ENCODE results near the gene ELP5.

The ELP5 gene

DNA sequence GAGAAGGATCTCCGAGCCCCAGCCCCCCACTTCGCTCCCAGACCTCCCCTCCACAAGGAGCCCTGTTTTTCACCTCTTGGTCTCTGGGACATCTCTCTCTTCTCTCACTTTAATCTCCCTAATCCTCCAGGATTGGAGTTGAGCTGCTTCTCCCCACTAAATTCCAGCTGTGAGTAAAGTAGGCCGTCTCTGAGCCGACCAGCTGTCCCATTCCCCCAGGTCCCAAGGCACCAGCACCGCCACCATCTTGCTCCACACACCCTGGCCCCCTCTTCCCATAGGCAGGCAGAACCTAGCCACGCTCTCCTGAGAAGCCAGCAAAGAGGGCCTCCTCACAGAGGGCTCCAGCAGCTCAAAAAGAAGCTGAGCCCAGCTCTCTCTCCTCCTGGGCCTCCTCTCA lies 33.3 kb upstream of the ELP5 start:
- in situ Hi-C loops (cut with MboI; ENCODE audit: low sequenced_read_pairs): no loop called here

DNA sequence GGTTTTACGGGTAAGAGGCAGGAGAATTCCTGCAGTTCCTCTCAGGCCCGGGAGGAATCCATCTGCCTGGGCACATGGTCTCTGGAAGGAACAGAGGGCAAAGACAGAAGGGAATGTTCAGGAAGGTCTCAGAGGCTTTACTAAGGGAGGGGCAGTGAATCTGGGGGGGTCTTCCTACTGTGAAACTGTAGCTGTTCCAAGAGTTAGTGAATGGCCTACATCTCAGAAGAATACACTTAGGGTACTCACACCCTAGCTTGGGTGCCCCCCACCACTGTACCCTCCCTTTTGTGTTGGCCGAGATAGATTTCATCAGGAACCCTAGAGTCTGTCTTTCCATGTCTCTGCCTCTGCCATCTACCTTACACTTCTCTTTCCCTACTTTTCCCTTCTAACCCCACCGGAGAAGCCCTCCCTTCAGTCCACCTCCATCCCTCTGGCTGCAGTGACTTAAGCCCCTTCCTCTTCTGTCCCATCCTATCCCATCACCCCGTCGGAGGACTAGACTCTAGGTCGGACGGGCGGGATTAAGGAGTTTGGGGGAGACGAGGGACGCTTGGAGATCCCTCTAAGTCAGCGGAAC lies 32.7 kb upstream of the ELP5 start:
- in situ Hi-C loops (cut with MboI; ENCODE audit: low sequenced_read_pairs): no loop called here

DNA sequence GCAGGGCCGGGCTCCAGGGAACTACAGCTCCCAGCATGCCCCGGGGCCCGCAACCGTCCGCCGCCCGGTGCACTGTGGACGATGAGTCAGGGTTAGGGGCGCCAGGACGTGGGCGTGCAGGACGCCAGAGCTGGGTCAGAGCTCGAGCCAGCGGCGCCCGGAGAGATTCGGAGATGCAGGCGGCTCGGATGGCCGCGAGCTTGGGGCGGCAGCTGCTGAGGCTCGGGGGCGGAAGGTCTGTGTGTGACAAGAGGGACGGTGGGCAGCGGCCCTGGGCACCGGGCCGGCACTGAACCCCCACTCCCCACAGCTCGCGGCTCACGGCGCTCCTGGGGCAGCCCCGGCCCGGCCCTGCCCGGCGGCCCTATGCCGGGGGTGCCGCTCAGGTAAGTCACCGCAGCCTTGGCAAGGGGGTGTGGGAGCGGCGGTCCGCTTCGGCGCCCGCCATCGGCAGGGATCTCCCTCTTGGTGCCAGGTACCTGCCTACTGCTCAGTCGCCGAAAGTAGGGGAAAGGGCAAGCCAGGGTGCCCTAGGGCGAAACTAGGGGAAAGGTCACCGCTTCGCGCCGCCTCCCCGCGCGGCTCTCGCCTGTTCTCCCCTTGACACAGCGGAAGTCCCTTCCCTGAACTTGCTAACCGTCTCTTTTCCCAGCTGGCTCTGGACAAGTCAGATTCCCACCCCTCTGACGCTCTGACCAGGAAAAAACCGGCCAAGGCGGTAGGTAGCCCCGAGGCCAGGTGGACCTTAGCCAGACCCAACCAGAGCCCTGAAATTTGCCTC lies 32.0 kb upstream of the ELP5 start, which contains the start of the genes ACADVL and DLG4:
Gene ACADVL (plus strand): TSS at position 127 of the 781 bp plus-strand sequence. CDS start 47 bp downstream, at position 174.
Gene DLG4 (minus strand): TSS at position 25 of the 781 bp plus-strand sequence.
- in situ Hi-C loops (cut with MboI; ENCODE audit: low sequenced_read_pairs): no loop called here

DNA sequence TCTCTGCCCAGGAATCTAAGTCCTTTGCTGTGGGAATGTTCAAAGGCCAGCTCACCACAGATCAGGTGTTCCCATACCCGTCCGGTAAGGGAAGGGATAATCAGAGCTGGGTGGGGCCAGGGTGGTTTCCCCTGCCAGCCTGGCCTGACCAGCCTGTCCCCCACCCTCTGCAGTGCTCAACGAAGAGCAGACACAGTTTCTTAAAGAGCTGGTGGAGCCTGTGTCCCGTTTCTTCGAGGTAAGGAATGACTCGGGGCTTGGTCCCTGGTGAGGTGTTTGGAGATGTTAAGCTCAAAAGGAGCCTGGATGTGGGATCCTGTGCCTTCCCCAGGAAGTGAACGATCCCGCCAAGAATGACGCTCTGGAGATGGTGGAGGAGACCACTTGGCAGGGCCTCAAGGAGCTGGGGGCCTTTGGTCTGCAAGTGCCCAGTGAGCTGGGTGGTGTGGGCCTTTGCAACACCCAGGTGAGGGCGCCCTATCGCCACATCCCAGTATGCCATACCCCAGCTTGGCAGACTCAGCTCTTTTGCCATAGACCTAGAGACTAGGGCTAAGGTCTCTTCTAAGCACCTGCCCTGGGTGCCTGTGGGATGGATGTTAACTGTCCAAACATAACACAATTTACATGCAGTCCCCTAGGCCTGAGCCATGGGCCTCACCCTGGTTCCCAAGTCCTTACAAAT lies 31.3 kb upstream of the ELP5 start:
- in situ Hi-C loops (cut with MboI; ENCODE audit: low sequenced_read_pairs): no loop called here

DNA sequence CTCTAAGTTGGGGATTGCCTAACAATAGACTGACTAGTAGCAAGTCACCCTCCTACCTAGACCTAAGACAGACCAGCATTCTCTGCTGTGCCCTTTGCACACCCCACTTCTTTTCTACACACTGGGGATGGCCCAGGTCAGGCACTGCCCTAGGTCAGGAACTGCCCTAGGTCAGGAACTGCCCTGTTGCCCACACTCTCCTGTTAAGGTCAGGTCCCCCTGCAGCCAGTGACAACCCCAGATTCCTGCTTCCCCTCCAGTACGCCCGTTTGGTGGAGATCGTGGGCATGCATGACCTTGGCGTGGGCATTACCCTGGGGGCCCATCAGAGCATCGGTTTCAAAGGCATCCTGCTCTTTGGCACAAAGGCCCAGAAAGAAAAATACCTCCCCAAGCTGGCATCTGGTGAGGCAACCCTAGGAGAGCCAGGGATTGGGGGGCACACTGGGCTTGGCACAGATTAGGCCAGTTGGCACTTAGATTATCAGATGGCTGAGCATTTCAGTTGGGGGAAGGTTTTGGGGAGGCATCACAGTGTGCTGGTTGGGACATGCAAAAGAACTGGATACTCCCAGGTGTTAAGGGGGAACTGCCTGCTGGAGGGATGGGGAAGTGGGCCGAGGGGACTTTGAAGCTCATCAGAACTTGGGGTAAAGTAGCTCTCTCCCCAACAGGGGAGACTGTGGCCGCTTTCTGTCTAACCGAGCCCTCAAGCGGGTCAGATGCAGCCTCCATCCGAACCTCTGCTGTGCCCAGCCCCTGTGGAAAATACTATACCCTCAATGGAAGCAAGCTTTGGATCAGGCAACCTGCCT lies 30.5 kb upstream of the ELP5 start:
- in situ Hi-C loops (cut with MboI; ENCODE audit: low sequenced_read_pairs): no loop called here

DNA sequence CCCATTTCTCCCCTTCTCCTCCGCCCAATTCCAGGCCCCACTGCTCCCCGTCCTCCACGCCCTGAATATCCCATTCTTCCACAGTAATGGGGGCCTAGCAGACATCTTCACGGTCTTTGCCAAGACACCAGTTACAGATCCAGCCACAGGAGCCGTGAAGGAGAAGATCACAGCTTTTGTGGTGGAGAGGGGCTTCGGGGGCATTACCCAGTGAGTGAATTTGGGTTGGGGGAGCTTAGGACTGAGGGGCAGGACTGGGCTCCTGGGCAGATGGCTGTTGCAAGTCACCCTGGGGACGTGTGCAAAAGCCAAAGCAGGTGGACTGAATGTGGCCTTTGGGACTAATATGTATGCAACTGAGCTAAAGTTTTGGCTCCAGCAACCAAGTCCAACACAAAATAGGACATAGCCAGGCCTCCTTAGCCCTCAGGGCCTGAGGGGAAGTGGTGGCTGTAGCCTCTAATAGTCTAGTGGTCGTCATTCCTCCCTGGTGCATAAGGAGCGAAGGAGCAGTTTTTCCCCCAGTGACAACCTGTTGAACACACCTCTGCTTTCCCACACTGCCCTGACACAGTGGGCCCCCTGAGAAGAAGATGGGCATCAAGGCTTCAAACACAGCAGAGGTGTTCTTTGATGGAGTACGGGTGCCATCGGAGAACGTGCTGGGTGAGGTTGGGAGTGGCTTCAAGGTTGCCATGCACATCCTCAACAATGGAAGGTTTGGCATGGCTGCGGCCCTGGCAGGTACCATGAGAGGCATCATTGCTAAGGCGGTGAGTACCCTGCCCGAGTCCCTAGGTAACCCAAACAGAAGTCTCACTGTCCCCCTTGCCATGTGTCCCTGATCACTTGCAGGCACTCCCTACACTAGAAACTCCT lies 29.7 kb upstream of the ELP5 start:
- in situ Hi-C loops (cut with MboI; ENCODE audit: low sequenced_read_pairs): no loop called here

DNA sequence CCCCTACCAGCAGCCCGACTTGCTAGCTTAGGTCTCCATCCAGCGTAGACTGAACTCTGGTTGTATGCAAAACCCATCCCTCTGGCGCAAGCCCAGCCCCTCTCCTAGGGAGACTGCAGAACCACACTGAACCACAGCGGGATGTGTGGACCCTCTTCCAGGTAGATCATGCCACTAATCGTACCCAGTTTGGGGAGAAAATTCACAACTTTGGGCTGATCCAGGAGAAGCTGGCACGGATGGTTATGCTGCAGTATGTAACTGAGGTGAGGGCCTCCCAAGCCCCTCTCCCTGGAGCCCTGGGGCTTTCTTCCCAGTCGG lies 29.1 kb upstream of the ELP5 start:
- in situ Hi-C loops (cut with MboI; ENCODE audit: low sequenced_read_pairs): no loop called here

DNA sequence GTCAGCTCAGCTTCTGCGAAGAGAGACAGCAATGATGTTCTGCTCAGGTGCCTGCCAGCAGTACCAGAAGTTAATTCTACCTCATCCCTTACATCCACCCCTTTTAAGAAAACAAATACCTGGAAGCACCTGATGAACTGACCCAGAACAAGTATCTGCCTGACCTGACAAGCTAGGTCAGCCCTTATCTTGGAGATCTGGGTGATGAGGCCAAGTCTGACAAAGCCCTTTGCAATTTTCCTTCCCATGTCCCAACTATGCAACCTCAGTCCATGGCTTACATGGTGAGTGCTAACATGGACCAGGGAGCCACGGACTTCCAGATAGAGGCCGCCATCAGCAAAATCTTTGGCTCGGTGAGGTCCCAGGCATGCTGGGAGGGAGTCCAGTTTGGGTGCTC lies 28.6 kb upstream of the ELP5 start:
- in situ Hi-C loops (cut with MboI; ENCODE audit: low sequenced_read_pairs): no loop called here

DNA sequence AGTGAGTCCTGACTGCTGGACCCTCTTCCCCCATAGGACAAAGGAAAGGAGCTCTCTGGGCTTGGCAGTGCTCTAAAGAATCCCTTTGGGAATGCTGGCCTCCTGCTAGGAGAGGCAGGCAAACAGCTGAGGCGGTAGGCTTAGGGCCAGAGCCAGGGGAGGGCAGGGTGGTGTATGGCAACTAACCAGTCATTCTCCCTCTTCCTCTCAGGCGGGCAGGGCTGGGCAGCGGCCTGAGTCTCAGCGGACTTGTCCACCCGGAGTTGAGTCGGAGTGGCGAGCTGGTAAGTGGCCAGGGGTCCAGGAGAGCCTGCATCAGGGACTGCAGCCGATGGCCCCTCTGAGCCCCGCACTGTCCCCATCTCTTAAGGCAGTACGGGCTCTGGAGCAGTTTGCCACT lies 27.9 kb upstream of the ELP5 start:
- in situ Hi-C loops (cut with MboI; ENCODE audit: low sequenced_read_pairs): no loop called here

DNA sequence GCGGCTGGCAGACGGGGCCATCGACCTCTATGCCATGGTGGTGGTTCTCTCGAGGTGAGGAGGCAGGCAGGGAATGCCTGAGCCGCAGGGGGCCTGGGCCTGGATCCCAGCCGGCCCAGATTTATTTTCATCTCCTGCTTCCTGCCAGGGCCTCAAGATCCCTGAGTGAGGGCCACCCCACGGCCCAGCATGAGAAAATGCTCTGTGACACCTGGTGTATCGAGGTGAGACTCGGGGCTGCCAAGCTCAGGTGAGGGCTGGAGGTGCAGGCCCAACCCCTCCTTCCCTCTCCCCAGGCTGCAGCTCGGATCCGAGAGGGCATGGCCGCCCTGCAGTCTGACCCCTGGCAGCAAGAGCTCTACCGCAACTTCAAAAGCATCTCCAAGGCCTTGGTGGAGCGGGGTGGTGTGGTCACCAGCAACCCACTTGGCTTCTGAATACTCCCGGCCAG lies 27.3 kb upstream of the ELP5 start:
- in situ Hi-C loops (cut with MboI; ENCODE audit: low sequenced_read_pairs): no loop called here

DNA sequence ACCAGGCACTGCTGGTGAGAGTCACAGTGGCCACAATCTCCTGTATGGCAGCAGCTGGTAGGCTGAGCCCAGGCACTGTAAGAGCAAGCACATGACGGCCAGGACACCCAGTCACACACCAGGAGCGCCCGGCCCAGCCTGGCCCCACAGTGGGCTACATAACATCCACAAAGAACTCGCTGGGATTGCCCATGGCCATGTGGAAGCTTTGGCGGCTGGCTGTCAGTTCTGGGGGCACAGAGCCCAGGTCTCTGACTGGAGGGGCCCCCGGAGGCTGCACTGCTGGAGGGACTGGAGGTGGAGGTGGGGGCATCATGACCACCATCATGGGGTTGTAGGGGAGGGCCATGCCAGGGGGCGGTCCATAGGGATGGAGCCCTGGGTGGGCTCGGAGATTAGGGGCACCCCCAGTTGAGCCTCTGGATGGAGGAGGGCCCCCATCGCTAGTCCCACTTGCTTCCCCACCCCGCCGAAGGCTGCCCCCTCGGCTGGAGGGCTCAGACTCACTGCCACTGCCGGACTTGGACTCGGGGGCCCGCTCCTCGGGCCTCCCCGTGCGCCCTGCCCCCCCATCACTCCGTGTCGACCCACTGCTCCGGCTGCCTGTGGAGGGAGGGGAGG lies 26.2 kb upstream of the ELP5 start:
- in situ Hi-C loops (cut with MboI; ENCODE audit: low sequenced_read_pairs): no loop called here

DNA sequence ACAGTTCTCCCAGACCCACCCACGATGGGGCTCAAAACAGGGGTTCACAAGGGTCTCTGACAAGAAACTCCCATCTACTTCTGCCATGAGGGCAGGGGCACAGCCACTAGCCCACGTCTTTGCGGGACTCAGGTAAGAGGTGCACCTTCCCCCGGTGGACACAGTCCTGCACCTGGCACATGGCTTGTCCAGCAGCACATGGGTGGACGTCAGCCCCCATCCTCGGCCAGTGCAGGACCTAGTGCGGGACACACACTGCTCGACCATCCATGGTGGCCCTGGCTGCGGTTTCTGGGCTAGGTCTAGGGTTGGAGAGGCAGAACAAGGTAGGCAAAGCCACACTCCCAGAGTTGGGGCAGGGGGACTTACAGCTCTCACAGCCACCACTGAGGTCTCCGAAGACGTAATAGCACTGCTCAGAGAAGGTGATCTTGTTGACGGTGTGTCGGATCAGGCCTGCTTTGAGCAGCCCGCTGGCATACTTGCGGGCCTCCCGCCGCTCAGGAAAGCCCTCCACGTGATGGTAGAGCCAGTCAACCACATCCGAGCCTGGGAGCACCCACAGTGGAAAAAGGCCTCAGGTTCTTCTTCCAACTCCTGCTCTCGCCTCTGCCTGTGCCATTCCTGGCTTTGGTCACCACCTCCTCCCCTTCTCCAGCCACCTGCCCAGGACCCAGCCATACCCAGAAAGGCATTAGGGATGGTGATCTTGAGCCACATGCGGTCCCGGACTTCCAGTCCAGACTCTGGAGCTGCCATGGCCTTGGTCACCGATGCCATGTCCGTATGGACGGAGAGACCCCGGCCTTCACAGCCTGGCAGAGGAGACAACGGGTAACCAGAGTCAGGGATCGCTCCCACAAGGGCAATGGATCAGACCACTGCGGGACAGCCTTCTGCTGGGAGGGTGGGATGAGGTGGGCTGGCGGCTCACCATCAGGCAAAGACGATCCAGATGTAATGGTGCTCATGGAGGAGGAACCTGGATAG lies 25.0 kb upstream of the ELP5 start:
- in situ Hi-C loops (cut with MboI; ENCODE audit: low sequenced_read_pairs): no loop called here

DNA sequence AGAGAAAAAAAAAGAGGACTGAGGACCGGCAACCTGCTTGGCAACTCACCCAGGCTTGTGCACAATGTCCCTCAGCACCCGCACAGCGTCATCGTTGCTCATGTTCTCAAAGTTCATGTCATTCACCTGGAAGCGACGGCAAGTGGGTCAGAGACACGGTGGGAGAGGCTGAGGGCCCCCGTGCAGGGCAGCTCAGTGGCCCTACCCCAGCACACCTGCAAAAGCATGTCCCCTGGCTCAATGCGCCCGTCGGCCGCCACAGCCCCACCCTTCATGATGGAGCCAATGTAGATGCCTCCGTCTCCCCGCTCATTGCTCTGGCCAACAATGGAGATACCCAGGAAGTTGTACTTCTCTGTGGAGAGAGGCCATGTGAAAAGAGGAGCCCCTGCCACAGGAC lies 23.1 kb upstream of the ELP5 start:
- in situ Hi-C loops (cut with MboI; ENCODE audit: low sequenced_read_pairs): no loop called here

DNA sequence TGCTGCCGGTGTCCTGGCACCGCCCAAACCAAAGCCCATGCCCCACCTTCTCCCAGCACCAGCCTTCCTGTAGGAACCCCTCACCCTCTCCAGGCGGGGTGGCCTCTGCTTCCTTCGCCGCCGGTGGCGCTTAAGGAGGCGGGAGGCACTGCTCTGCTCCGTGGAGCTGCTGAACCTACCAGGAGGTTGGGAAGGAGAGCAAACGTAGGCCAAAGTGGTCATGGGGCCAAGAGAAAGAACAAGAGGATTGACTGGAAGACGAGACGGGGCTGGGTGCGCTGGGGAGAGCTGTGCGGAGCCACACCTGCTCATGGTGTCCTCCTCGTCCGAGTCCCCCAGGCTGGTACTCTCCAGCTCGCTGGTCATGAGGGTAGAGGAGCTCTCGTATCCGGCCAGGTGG lies 22.5 kb upstream of the ELP5 start:
- in situ Hi-C loops (cut with MboI; ENCODE audit: low sequenced_read_pairs): no loop called here

DNA sequence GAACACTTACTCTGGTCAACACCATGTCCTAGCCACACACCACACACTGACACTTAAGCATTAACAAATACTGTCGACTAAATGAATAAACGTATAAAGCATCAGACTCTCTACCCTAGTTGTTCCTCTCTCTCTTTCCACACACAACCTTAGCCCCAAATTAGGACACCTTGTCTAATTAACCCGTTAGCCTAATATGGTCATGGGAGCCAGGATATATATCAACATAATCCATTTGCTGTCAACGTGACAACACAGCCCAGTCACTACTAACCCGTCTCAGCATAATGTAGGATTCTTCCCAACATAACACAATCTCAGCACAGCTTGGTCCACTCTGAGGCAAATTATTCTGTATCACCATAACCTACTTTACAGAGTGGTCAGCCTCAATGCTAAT lies 19.9 kb upstream of the ELP5 start:
- in situ Hi-C loops (cut with MboI; ENCODE audit: low sequenced_read_pairs): no loop called here

DNA sequence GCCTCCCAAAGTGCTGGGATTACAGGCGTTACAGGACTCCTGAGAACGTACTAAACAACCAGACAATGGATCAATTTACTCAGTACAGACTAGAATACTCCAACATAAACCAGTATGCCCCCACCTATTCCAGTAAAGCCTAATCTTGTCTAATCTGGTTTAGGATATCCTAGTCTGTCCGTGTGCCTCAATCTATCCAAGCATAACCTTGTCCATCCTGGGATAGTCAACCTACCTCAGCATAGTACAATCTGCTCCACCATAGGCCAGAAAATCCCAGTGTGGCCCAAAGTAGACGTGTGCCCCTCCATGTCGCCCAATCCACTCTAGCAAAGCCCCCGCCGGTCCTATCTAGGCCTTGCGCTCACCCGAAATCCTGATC lies 18.3 kb upstream of the ELP5 start:
- in situ Hi-C loops (cut with MboI; ENCODE audit: low sequenced_read_pairs): no loop called here

DNA sequence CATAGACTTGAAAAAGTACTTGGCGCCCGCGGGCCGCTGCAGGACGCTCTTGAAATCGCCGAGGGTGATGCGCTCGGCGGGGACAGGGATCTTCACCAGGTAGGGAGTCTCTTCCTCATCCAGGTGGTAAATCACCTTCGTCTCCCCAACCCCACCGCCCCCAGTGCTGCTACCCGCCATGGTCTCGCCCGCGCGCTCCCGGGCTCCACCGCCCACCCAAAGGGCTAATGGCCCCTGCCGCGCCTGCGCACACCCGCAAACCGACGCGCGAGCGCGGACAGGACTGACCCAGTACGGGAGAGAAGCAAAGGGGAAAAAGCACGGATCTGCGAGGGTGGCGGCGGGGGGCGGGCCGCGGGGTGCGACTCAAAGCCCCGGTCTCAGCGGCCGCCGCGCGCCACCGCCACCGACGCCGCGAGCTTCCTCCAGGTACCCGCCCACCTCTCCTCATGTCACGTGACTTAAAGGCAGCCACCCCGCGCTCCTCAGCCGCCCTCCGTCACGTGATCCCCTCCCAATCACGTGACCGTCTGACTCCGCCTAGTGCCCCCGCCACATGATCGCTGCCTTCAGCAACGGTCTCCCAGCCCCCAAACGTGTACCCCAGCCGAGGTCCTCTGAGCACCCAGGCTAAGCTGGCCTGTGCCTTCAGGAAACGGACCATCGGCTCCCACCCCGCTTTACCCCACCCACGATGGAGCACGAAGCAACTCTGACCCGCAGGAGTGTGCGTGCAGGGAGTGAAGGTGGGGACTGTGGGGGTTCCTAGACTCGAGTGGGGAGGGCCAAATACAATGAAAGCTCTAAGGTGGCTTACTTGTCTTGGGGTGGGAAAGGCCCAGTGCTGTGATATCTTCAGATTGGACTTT lies 17.7 kb upstream of the ELP5 start, which contains the start of gene DVL2:
Gene DVL2 (minus strand): TSS at position 435 of the 869 bp plus-strand sequence. CDS start 255 bp downstream, at position 180.
- in situ Hi-C loops (cut with MboI; ENCODE audit: low sequenced_read_pairs): no loop called here

Data from HL-60/S4 treated with retinoic acid at 250 ng/mL for 4 days and 3 days (cell line).